ENCODE measurements around the gene LGALS12. TPM values are rescaled to one million over a fixed set of nuclear protein-coding genes. Genes with fewer than 3 reads are reported as not detected.

LGALS12 gene
- total RNA-seq, 1 donor from 2014 or later: not detected

GRCh38 chr11:63517156-63517555, 11.3 kb downstream of the LGALS12 start:
- no peak overlapping the region for H3K4me3 Mint-ChIP-seq
- H3K36me3 Mint-ChIP-seq (ENCODE audit: low read depth): no peaks in the 10 kb centered on the region
- no peak overlapping the region for H3K27ac Mint-ChIP-seq (ENCODE audit: unreplicated experiment)
- no peaks in the 10 kb centered on the region for H3K9me3 Mint-ChIP-seq
- no peak for TF ChIP-seq CTCF (conservative IDR thresholded peaks at IDR 0.05)
- no peaks in the 10 kb centered on the region for H3K27me3 Mint-ChIP-seq (ENCODE audit: low read depth)
- no peak for DNase-seq (ENCODE audit: low read depth, low spot score)
- H3K4me1 Mint-ChIP-seq: no peaks in the 10 kb centered on the region

GRCh38 chr11:63518548-63518947, 12.7 kb downstream of the LGALS12 start:
- no peak for TF ChIP-seq CTCF (conservative IDR thresholded peaks at IDR 0.05)
- no peak overlapping the region for H3K27ac Mint-ChIP-seq (ENCODE audit: unreplicated experiment)
- no peaks in the 10 kb centered on the region for H3K36me3 Mint-ChIP-seq (ENCODE audit: low read depth)
- H3K27me3 Mint-ChIP-seq (ENCODE audit: low read depth): peaks cover 4% of the 10 kb centered on the region
- peaks cover 3% of the 10 kb centered on the region for H3K9me3 Mint-ChIP-seq
- no peak overlapping the region for H3K4me3 Mint-ChIP-seq
- H3K4me1 Mint-ChIP-seq: no peaks in the 10 kb centered on the region
- no peak for DNase-seq (ENCODE audit: low read depth, low spot score)

- no peak overlapping the region for H3K27ac Mint-ChIP-seq (ENCODE audit: unreplicated experiment)
- no peak for DNase-seq (ENCODE audit: low read depth, low spot score)
- H3K27me3 Mint-ChIP-seq (ENCODE audit: low read depth): peaks cover 6% of the 10 kb centered on the region
- TF ChIP-seq CTCF (conservative IDR thresholded peaks at IDR 0.05): no peak
- H3K4me1 Mint-ChIP-seq: no peaks in the 10 kb centered on the region
- peaks cover 4% of the 10 kb centered on the region for H3K9me3 Mint-ChIP-seq
- no peaks in the 10 kb centered on the region for H3K36me3 Mint-ChIP-seq (ENCODE audit: low read depth)
- no peak overlapping the region for H3K4me3 Mint-ChIP-seq
Observed at GRCh38 chr11:63520606-63521170, 14.8 kb downstream of the LGALS12 start.

- Mint-ChIP-seq H3K9me3 (peaks cover 4% of the 10 kb centered on the region), H3K27me3 (ENCODE audit: low read depth) (peaks cover 6% of the 10 kb centered on the region), H3K36me3 (ENCODE audit: low read depth) (no peaks in the 10 kb centered on the region), H3K4me1 (no peaks in the 10 kb centered on the region), H3K27ac (ENCODE audit: unreplicated experiment) (no peak overlapping the region), H3K4me3 (no peak overlapping the region)
- no peak for DNase-seq (ENCODE audit: low read depth, low spot score)
- no peak for TF ChIP-seq CTCF (conservative IDR thresholded peaks at IDR 0.05)
Observed at GRCh38 chr11:63521896-63522295, 16.0 kb downstream of the LGALS12 start.

GRCh38 chr11:63523151-63523550, 17.3 kb downstream of the LGALS12 start:
- Mint-ChIP-seq H3K4me3 (no peak overlapping the region), H3K36me3 (ENCODE audit: low read depth) (no peaks in the 10 kb centered on the region), H3K4me1 (no peaks in the 10 kb centered on the region), H3K27me3 (ENCODE audit: low read depth) (peaks cover 13% of the 10 kb centered on the region), H3K27ac (ENCODE audit: unreplicated experiment) (no peak overlapping the region), H3K9me3 (peaks cover 4% of the 10 kb centered on the region)
- DNase-seq (ENCODE audit: low read depth, low spot score): no peak
- no peak for TF ChIP-seq CTCF (conservative IDR thresholded peaks at IDR 0.05)

All from neural crest cell (in vitro differentiated cells).